Endothelial cell of umbilical vein (primary cell): ENCODE data around the gene HDDC2. TPM values are rescaled to one million over a fixed set of nuclear protein-coding genes. Genes with fewer than 3 reads are reported as not detected.

Source experiments
- BruUV-seq: library from RNA; stranded (reverse); fragments of 400-500 nt; replicated peaks from 2 replicates; lab custom pipeline; 2021; lab: Mats Ljungman, UMichigan
- CTCF ChIA-PET: fragments of 300-600, 350-600 bp; sonication (Branson Sonifier 250); formaldehyde crosslinking; loops from one replicate; lab custom pipeline; 2021; ENCODE audit warnings: antibody characterized with exemption, inconsistent platforms; lab: Charles Lee
- POLR2A ChIA-PET: fragments of 300-600, 350-600 bp; sonication (Branson Sonifier 250); formaldehyde crosslinking; loops from one replicate; lab custom pipeline; 2021; ENCODE audit warnings: antibody characterized with exemption, inconsistent platforms; lab: Charles Lee
- DNase-seq: peaks from one replicate; pipeline ENCODE4 v3.0.0-alpha.2; 2011; ENCODE audit warnings: low read depth, low spot score
- FAIRE-seq: peaks from 2 replicates; lab custom pipeline; 2011; peaks lifted over from hg19 to GRCh38; lab: Jason Lieb, UNC
- H2AFZ ChIP-seq: 2 replicates; pipeline ENCODE4 v1.6.0; 2012; ENCODE audit warnings: low read depth, low read length, control low read depth, inconsistent platforms
- H3K27ac ChIP-seq: 2 replicates; pipeline ENCODE4 v1.5.1; 2011; ENCODE audit warnings: low read depth, mild to moderate bottlenecking, control low read depth, low read length, moderate library complexity; ENCODE audit not compliant: insufficient read depth
- H3K27me3 ChIP-seq, 2 experiments: 2 replicates each; pipeline versions ENCODE4 v1.6.0 to v1.6.1; 2011; ENCODE audit warnings: low read length in 2 of 2, mixed read lengths in 1 of 2; ENCODE audit not compliant: control insufficient read depth in 2 of 2, insufficient read depth in 2 of 2
- H3K36me3 ChIP-seq, 2 experiments: 2 replicates in 1 of 2; 3 replicates in 1 of 2; pipeline ENCODE4 v1.5.1; 2011; ENCODE audit warnings: low read length in 2 of 2, mild to moderate bottlenecking in 1 of 2, moderate library complexity in 1 of 2; ENCODE audit not compliant: control insufficient read depth in 2 of 2, insufficient read depth in 2 of 2; ENCODE audit errors: extremely low read depth in 1 of 2
- H3K4me1 ChIP-seq: 3 replicates; pipeline ENCODE4 v1.5.1; 2011; ENCODE audit warnings: mild to moderate bottlenecking, low read length; ENCODE audit not compliant: control insufficient read depth, insufficient read depth; ENCODE audit errors: extremely low read depth
- H3K4me2 ChIP-seq: 2 replicates; pipeline ENCODE4 v1.6.1; 2011; ENCODE audit warnings: low read length, control low read depth, mixed read lengths; ENCODE audit not compliant: insufficient read depth
- H3K4me3 ChIP-seq, 3 experiments: fragments of 200-600 bp in 1 of 3; sonication (generic), shearing (Covaris generic) in 1 of 3; replicated peaks in 1 of 3; 2 replicates each; pipeline ENCODE4 v1.5.1; 2011 to 2016; ENCODE audit warnings: control low read depth in 3 of 3, low read length in 3 of 3, mild to moderate bottlenecking in 2 of 3, inconsistent platforms in 1 of 3, low read depth in 1 of 3, moderate library complexity in 1 of 3; ENCODE audit not compliant: insufficient read depth in 1 of 3
- H3K79me2 ChIP-seq: 2 replicates; pipeline ENCODE4 v1.6.0; 2012; ENCODE audit warnings: low read length, inconsistent platforms; ENCODE audit not compliant: control insufficient read depth, insufficient read depth
- H3K9ac ChIP-seq: replicated peaks from 2 replicates; pipeline ENCODE3; 2011; ENCODE audit warnings: low read length, control low read depth; ENCODE audit not compliant: insufficient read depth; ENCODE audit errors: extremely low read depth
- H3K9me1 ChIP-seq: replicated peaks from 3 replicates; pipeline ENCODE4 v1.6.0; 2011; ENCODE audit warnings: mild to moderate bottlenecking, low read length; ENCODE audit not compliant: control insufficient read depth, insufficient read depth; ENCODE audit errors: extremely low read depth
- H3K9me3 ChIP-seq: replicated peaks from 2 replicates; pipeline ENCODE4 v1.5.1; 2012; ENCODE audit warnings: low read length, inconsistent platforms; ENCODE audit not compliant: control insufficient read depth, insufficient read depth
- H4K20me1 ChIP-seq: replicated peaks from 2 replicates; pipeline ENCODE3; 2011; ENCODE audit warnings: mild to moderate bottlenecking, low read length; ENCODE audit not compliant: control insufficient read depth, insufficient read depth; ENCODE audit errors: extremely low read depth
- EZH2 ChIP-seq: IDR thresholded peaks from 2 replicates; pipeline ENCODE4 v1.6.1; 2012; ENCODE audit warnings: borderline replicate concordance, low read depth, mild to moderate bottlenecking, moderate library complexity, low read length, inconsistent platforms; ENCODE audit not compliant: severe bottlenecking
- FOS ChIP-seq: IDR thresholded peaks from 2 replicates; pipeline ENCODE4 v1.6.1; 2011; ENCODE audit warnings: mild to moderate bottlenecking, low read length, moderate library complexity, borderline replicate concordance; ENCODE audit not compliant: insufficient read depth
- GATA2 ChIP-seq: IDR thresholded peaks from 2 replicates; pipeline ENCODE4 v1.7.0; 2011; ENCODE audit warnings: low read depth, mild to moderate bottlenecking, moderate library complexity, mixed read lengths, low read length; ENCODE audit not compliant: insufficient read length, insufficient read depth
- JUN ChIP-seq: IDR thresholded peaks from 2 replicates; pipeline ENCODE4 v1.6.1; 2011; ENCODE audit warnings: borderline replicate concordance, low read depth; ENCODE audit not compliant: insufficient read length, insufficient read depth
- MYC ChIP-seq: IDR thresholded peaks from one replicate; pipeline ENCODE4 v1.6.1; 2011; ENCODE audit warnings: mild to moderate bottlenecking, low read depth, low read length
- POLR2A ChIP-seq: IDR thresholded peaks from 2 replicates; pipeline ENCODE4 v1.6.1; 2012; ENCODE audit warnings: low read depth, mild to moderate bottlenecking, control low read depth, low read length
- POLR2AphosphoS5 ChIP-seq: IDR thresholded peaks from 2 replicates; pipeline ENCODE4 v1.6.1; 2012; ENCODE audit warnings: low read depth, mild to moderate bottlenecking, control low read depth, low read length, moderate library complexity; ENCODE audit not compliant: insufficient read depth
- dilution Hi-C: fragments of 300-500 bp; cut with MboI; formaldehyde crosslinking; loops from one replicate; pipeline ENCODE4 v1.15.0; 2019; ENCODE audit warnings: low sequenced_read_pairs; ENCODE audit not compliant: extremely low pct_ligation_motif_present
- intact Hi-C: fragments of 100-400 bp; cut with micrococcal nuclease; formaldehyde crosslinking; loops from one replicate; pipeline ENCODE4 v1.10.0; 2022
- polyA plus RNA-seq, 4 experiments: library from polyadenylated mRNA; depleted of rRNA in 3 of 4; stranded (reverse) in 3 of 4; unstranded in 1 of 4; fragments of >200 nt; gene quantifications; 2 replicates each; pipeline versions ENCODE4 v1.2.1 to v1.2.3, GENCODE V29; 2011 to 2012; ENCODE audit warnings: missing spikeins in 1 of 4
- total RNA-seq: library from RNA; stranded (reverse); gene quantifications from 2 replicates; pipeline ENCODE4 v1.2.3, GENCODE V29; 2021
- TF ChIP-seq, protein P1 (sequence below), 2 donors: IDR thresholded peaks; 1 replicate in 1 of 2; 2 replicates in 1 of 2; pipeline ENCODE4 v1.5.1; 2011; ENCODE audit warnings: low read length in 2 of 2, mild to moderate bottlenecking in 2 of 2, moderate library complexity in 2 of 2, control low read depth in 1 of 2, inconsistent platforms in 1 of 2, low read depth in 1 of 2; ENCODE audit not compliant: insufficient read depth in 1 of 2; ENCODE audit errors: extremely low read depth in 1 of 2
- TF ChIP-seq, protein P2 (sequence below): IDR thresholded peaks from 2 replicates; pipeline ENCODE4 v1.6.1; 2011; ENCODE audit not compliant: insufficient read depth, insufficient read length

The HDDC2 gene
- total and polyA plus RNA-seq, 2 donors (not counting 3 experiments of a cell fraction or from before 2014, with no cell fraction given): 12.6 to 13.6 TPM

DNA sequence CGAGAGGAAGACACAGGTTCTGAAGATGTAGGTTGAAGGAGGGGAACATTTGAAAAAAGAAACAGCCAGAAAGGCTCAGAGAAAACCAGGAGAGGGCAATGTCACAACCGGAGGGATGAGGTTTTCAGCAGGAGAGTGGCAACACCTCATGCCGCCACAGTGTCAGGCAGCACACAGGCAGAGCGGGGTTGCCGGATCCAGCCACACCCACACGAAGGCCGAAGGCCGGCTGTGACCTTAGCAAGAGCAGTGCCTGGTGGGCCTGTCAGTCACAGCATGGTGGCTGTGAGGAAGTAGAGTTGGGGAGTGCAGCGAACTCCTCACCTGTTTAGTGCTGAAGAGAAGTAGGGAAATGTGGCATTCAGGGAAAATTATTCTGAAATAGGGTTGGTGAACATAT is 14.0 kb downstream of the HDDC2 start:
- Histone ChIP-seq H3K36me3 (peaks cover 0 to 2% of the 10 kb centered on the region in 2 experiments), H3K4me3 (no peak overlapping the region), H3K9me3 (no peaks in the 10 kb centered on the region), H3K9ac (no peak overlapping the region), H3K9me1 (no peaks in the 10 kb centered on the region), H4K20me1 (no peaks in the 10 kb centered on the region), H3K79me2 (no peaks in the 10 kb centered on the region), H3K4me2 (no peak overlapping the region), H3K4me1 (no peaks in the 10 kb centered on the region), H2AFZ (no peak overlapping the region), H3K27me3 (no peaks in the 10 kb centered on the region), H3K27ac (no peak overlapping the region)
- dilution Hi-C loops: no loop called here
- FAIRE-seq (no peak), DNase-seq (no peak)
- intact Hi-C loops: no loop called here
- TF ChIP-seq FOS (no peak), MYC (no peak), JUN (no peak), POLR2A (no peak), EZH2 (no peak), GATA2 (no peak), POLR2AphosphoS5 (no peak)
- TF ChIP-seq, protein P1, sequence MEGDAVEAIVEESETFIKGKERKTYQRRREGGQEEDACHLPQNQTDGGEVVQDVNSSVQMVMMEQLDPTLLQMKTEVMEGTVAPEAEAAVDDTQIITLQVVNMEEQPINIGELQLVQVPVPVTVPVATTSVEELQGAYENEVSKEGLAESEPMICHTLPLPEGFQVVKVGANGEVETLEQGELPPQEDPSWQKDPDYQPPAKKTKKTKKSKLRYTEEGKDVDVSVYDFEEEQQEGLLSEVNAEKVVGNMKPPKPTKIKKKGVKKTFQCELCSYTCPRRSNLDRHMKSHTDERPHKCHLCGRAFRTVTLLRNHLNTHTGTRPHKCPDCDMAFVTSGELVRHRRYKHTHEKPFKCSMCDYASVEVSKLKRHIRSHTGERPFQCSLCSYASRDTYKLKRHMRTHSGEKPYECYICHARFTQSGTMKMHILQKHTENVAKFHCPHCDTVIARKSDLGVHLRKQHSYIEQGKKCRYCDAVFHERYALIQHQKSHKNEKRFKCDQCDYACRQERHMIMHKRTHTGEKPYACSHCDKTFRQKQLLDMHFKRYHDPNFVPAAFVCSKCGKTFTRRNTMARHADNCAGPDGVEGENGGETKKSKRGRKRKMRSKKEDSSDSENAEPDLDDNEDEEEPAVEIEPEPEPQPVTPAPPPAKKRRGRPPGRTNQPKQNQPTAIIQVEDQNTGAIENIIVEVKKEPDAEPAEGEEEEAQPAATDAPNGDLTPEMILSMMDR (IDR thresholded peaks at IDR 0.05; ENCODE audit: extremely low read depth in 1 of 2, insufficient read depth in 1 of 2, low read depth in 1 of 2, low read length in 2 of 2): no peak
- TF ChIP-seq, protein P2, sequence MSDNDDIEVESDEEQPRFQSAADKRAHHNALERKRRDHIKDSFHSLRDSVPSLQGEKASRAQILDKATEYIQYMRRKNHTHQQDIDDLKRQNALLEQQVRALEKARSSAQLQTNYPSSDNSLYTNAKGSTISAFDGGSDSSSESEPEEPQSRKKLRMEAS: no peak
- ChIA-PET CTCF (no interaction called here), POLR2A (no interaction called here)
- no TSS peak for BruUV-seq
